Mesenchymal stem cell (in vitro differentiated cells and primary cell): Measurements from ENCODE around the gene RFC5.

ENCODE experiments used
- DNase-seq: peaks from one replicate; pipeline ENCODE4 v3.0.0-alpha.2; 2013
- H2AFZ ChIP-seq: one replicate; pipeline ENCODE4 v1.6.1; 2013; ENCODE audit warnings: low read depth, mild to moderate bottlenecking, control low read depth, inconsistent platforms, low read length, moderate library complexity
- H2AK5ac ChIP-seq: 2 replicates; pipeline ENCODE4 v1.6.1; 2013; ENCODE audit warnings: low read length, moderate library complexity, mild to moderate bottlenecking, inconsistent platforms; ENCODE audit not compliant: severe bottlenecking
- H2BK120ac ChIP-seq: one replicate; pipeline ENCODE4 v1.6.1; 2013; ENCODE audit warnings: low read depth, mild to moderate bottlenecking, inconsistent platforms, low read length, moderate library complexity
- H2BK12ac ChIP-seq, 2 experiments: one replicate each; pipeline ENCODE4 v1.6.1; 2013; ENCODE audit warnings: inconsistent platforms in 2 of 2, low read length in 2 of 2, mild to moderate bottlenecking in 2 of 2, moderate library complexity in 2 of 2, control low read depth in 1 of 2
- H2BK15ac ChIP-seq: one replicate; pipeline ENCODE4 v1.6.1; 2013; ENCODE audit warnings: mild to moderate bottlenecking, low read depth, inconsistent platforms; ENCODE audit not compliant: poor library complexity, severe bottlenecking
- H2BK5ac ChIP-seq: 2 replicates; pipeline ENCODE4 v1.6.1; 2013; ENCODE audit warnings: low read depth, mild to moderate bottlenecking, low read length, control low read depth, inconsistent platforms; ENCODE audit not compliant: poor library complexity, severe bottlenecking
- H3K14ac ChIP-seq, 2 experiments: one replicate each; pipeline ENCODE4 v1.6.1; 2013; ENCODE audit warnings: inconsistent platforms in 2 of 2, low read length in 2 of 2, control low read depth in 1 of 2, mild to moderate bottlenecking in 1 of 2, moderate library complexity in 1 of 2
- H3K18ac ChIP-seq, 2 experiments: one replicate each; pipeline ENCODE4 v1.6.1; 2013; ENCODE audit warnings: inconsistent platforms in 2 of 2, low read length in 2 of 2, control low read depth in 1 of 2, low read depth in 1 of 2, mild to moderate bottlenecking in 1 of 2
- H3K23ac ChIP-seq, 2 experiments: one replicate each; pipeline ENCODE4 v1.6.1; 2013; ENCODE audit warnings: inconsistent platforms in 2 of 2, low read length in 2 of 2, mild to moderate bottlenecking in 2 of 2, moderate library complexity in 2 of 2, control low read depth in 1 of 2
- H3K27ac ChIP-seq: 2 replicates; pipeline ENCODE4 v1.5.1; 2013; ENCODE audit warnings: mild to moderate bottlenecking, moderate library complexity, low read length, control low read depth, inconsistent platforms; ENCODE audit not compliant: poor library complexity, severe bottlenecking
- H3K27me3 ChIP-seq, 2 experiments: 2 replicates each; pipeline versions ENCODE4 v1.6.1 to v1.7.0; 2013; ENCODE audit warnings: low read length in 2 of 2, mild to moderate bottlenecking in 2 of 2, moderate library complexity in 2 of 2, control low read depth in 1 of 2, inconsistent platforms in 1 of 2; ENCODE audit not compliant: control insufficient read depth in 1 of 2, insufficient read depth in 1 of 2
- H3K36me3 ChIP-seq, 2 experiments: 2 replicates each; pipeline versions ENCODE4 v1.6.1 to v1.7.0; 2013; ENCODE audit warnings: low read length in 2 of 2, control low read depth in 1 of 2, inconsistent platforms in 1 of 2, low read depth in 1 of 2, mild to moderate bottlenecking in 1 of 2; ENCODE audit not compliant: insufficient read depth in 2 of 2, control insufficient read depth in 1 of 2
- H3K4ac ChIP-seq, 2 experiments: one replicate each; pipeline ENCODE4 v1.6.1; 2013; ENCODE audit warnings: inconsistent platforms in 2 of 2, low read length in 2 of 2, mild to moderate bottlenecking in 2 of 2, moderate library complexity in 2 of 2, control low read depth in 1 of 2, low read depth in 1 of 2
- H3K4me1 ChIP-seq: 2 replicates; pipeline ENCODE4 v1.6.1; 2013; ENCODE audit warnings: low read depth, low read length, control low read depth; ENCODE audit not compliant: control insufficient read depth, insufficient read depth
- H3K4me2 ChIP-seq: 2 replicates; pipeline ENCODE4 v1.6.1; 2013; ENCODE audit warnings: low read length, mild to moderate bottlenecking, inconsistent platforms; ENCODE audit not compliant: poor library complexity, severe bottlenecking
- H3K4me3 ChIP-seq, 2 experiments: 2 replicates each; pipeline versions ENCODE4 v1.5.1 to v1.7.0; 2013; ENCODE audit warnings: low read length in 2 of 2, mild to moderate bottlenecking in 2 of 2, control low read depth in 1 of 2, low read depth in 1 of 2; ENCODE audit not compliant: insufficient read depth in 1 of 2
- H3K79me1 ChIP-seq: replicated peaks from 2 replicates; pipeline ENCODE4 v1.6.1; 2013; ENCODE audit warnings: mild to moderate bottlenecking, control low read depth, low read length, inconsistent platforms; ENCODE audit not compliant: poor library complexity, severe bottlenecking
- H3K9ac ChIP-seq: 2 replicates; pipeline ENCODE4 v1.7.0; 2013; ENCODE audit warnings: mild to moderate bottlenecking, low read length, moderate library complexity
- H3K9me3 ChIP-seq: 2 replicates; pipeline ENCODE4 v1.7.0; 2013; ENCODE audit warnings: mild to moderate bottlenecking, low read length; ENCODE audit not compliant: control insufficient read depth
- H4K8ac ChIP-seq: one replicate; pipeline ENCODE4 v1.6.1; 2013; ENCODE audit warnings: inconsistent platforms, mild to moderate bottlenecking, low read length, moderate library complexity
- H4K91ac ChIP-seq: one replicate; pipeline ENCODE4 v1.6.1; 2013; ENCODE audit warnings: mild to moderate bottlenecking, low read length, inconsistent platforms
- WGBS: methylation state at CpG from one replicate; pipeline ENCODE4 v1.1.7; 2013; ENCODE audit warnings: mixed read lengths; 5-methylcytosine and 5-hydroxymethylcytosine counted together

Gene RFC5

DNA sequence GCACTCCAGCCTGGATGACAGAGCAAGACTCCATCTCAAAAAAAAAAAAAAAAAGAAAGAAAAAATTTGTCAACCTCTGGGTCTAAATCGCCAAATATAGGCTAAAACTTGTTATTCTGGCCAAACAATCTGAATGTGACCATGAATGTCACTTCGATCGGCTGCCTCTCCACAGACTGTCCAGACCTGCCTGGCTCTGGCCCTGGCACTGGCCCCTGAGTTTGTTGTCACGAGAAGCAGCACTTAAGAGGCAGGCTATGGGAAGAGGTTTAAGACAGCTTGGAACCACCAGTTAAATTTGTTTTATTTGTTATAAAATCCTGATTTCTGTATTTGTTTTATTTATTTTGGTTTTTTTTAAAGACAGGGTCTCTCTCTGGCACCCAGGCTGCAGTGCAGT is 29.9 kb downstream of the RFC5 start:
- Histone ChIP-seq H4K91ac (no peak overlapping the region), H3K23ac (no peak overlapping the region), H4K8ac (no peak overlapping the region), H3K79me1 (peaks cover 41% of the 10 kb centered on the region), H3K14ac (no peak overlapping the region), H2AFZ (no peak overlapping the region), H3K4ac (no peak overlapping the region), H3K4me2 (no peak overlapping the region), H2BK12ac (no peak overlapping the region), H3K4me1 (peaks cover 1% of the 10 kb centered on the region), H2BK5ac (no peak overlapping the region), H2BK120ac (no peak overlapping the region), H3K27ac (no peak overlapping the region), H3K18ac (no peak overlapping the region), H3K9ac (no peak overlapping the region), H3K36me3 (peaks cover 50 to 79% of the 10 kb centered on the region in 2 experiments), H2BK15ac (no peak overlapping the region), H2AK5ac (no peak overlapping the region), H3K27me3 (no peaks in the 10 kb centered on the region), H3K9me3 (no peaks in the 10 kb centered on the region), H3K4me3 (no peak overlapping the region)
- no peak for DNase-seq
- whole genome bisulfite sequencing, result 97% methylated on average over 4 of the region's 4 CpGs

DNA sequence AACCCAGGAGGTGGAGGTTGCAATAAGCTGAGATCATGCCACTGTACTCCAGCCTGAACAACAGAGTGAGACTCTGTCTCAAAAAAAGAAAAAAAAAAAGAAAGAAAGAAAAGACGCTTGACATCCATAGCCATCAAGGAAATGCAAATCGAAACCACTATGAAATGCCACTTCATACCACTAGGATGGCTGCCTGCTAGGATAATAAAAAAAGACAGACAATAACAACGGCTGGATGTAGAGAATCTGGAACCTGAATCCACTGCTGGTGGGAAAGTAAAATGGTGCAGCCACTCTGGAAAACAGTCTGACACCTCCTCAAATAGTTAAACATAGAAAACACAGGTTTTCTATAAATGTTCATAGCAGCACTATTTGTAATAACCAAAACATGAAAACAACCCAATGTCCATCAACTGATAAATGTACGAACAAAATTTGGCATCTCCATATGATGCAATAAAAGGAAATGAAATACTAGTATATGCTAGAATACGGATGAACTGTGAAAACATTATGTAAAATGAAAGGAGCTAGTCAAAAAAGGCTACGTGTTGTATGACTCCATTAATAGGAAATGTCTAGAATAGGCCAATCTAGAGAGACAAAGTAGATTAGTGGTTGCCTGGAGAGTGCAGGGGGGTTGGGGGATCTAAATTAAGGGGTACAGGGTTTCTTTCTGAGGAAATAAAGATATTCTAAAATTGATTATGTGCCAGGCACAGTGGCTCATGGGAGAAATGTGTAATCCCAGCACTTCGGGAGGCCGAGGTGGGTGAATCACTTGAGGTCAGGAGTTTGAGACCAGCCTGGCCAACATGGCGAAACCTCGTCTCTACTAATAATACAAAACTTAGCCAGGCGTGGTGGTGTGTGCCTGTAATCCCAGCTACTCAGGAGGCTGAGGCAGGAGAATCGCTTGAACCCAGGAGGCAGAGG is 34.7 kb downstream of the RFC5 start:
- WGBS, result 92% methylated on average over 9 of the region's 12 CpGs
- no peak overlapping the region for H4K91ac ChIP-seq
- H3K27ac ChIP-seq, result no peak overlapping the region

DNA sequence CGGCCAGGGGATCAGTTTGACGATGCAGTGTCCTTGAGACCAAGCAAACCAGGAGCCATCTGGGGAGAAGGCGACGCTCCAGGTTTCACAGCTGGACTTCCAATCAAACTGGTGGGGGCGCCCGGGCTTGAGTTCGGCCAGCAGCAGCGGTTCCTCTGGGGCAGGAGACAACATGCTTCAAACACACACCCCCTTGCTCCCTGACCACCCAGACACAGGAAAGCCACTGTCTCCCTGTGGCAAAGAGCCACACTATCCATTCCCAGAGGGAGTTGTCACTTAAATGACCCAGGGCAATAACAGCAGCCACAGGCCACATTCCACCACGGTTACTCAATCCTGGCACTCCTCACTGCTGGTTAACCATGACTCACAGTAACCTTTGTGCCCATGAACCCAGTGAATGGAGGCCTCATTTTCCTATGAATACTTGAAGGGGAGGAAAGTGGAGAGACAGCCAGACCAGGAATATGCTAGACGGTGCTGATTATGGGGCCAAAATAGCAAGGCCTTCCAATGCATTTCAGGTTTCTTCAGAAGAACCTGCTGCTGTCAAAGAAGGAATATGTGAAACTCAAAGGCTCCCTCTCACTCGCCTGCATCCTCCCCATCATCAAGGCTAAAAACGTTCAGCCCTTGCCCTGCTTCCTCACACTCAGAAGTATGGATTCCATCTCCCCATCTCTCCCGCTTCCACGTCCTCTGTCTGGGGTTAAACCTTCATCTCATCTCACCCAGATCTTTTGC is 36.0 kb downstream of the RFC5 start:
- Histone ChIP-seq H2BK12ac (peak overlapping the region; percentile 6 to 29), H4K91ac (no peak overlapping the region), H3K4me3 (peak overlapping the region in 1 of 2 experiments; percentile 54), H3K9ac (peak overlapping the region; percentile 50), H3K4me2 (peak overlapping the region; percentile 8), H2BK5ac (no peak overlapping the region), H2BK15ac (no peak overlapping the region), H3K14ac (no peak overlapping the region), H3K9me3 (no peaks in the 10 kb centered on the region), H2AK5ac (peak overlapping the region; percentile 72), H2BK120ac (no peak overlapping the region), H3K4me1 (peaks cover 18% of the 10 kb centered on the region), H3K4ac (no peak overlapping the region), H3K79me1 (peaks cover 15% of the 10 kb centered on the region), H3K36me3 (peaks cover 15 to 50% of the 10 kb centered on the region in 2 experiments), H3K27ac (peak overlapping the region; percentile 74), H3K18ac (peak overlapping the region; percentile 6 to 71), H2AFZ (no peak overlapping the region), H3K27me3 (no peaks in the 10 kb centered on the region), H4K8ac (no peak overlapping the region), H3K23ac (no peak overlapping the region)
- DNase-seq, result peak; percentile 97
- WGBS, result 58% methylated on average over 14 of the region's 14 CpGs

More for the DNA sequence above, 34.7 kb downstream of the RFC5 start:
- Histone ChIP-seq H3K18ac (no peak overlapping the region), H3K27me3 (no peaks in the 10 kb centered on the region), H3K9ac (no peak overlapping the region), H3K36me3 (peaks cover 21 to 55% of the 10 kb centered on the region in 2 experiments), H2BK120ac (no peak overlapping the region), H3K79me1 (peaks cover 18% of the 10 kb centered on the region), H3K23ac (no peak overlapping the region), H3K14ac (no peak overlapping the region), H2BK12ac (no peak overlapping the region), H2AK5ac (no peak overlapping the region), H3K4me2 (no peak overlapping the region), H3K4me1 (peaks cover 18% of the 10 kb centered on the region), H3K9me3 (no peaks in the 10 kb centered on the region), H4K8ac (no peak overlapping the region), H2AFZ (no peak overlapping the region), H3K4ac (no peak overlapping the region), H2BK5ac (no peak overlapping the region), H3K4me3 (no peak overlapping the region), H2BK15ac (no peak overlapping the region)
- DNase-seq, result peak; percentile 9
